Fibroblast of mammary gland (primary cell): ENCODE measurements around the gene DENND1B.

Source experiments
- DNase-seq: peaks from one replicate; pipeline ENCODE4 v3.0.0-alpha.2; 2010; ENCODE audit warnings: low read depth
- H3K4me3 ChIP-seq: 2 replicates; pipeline ENCODE4 v1.5.1; 2011; ENCODE audit warnings: low read depth, mild to moderate bottlenecking, low read length, moderate library complexity; ENCODE audit not compliant: control insufficient read depth
- TF ChIP-seq, protein P1 (sequence below): conservative IDR thresholded peaks from 2 replicates; pipeline ENCODE4 v1.5.1; 2011; ENCODE audit warnings: low read depth, low read length, inconsistent platforms; ENCODE audit not compliant: control insufficient read depth, insufficient read depth

DENND1B gene

GRCh38 chr1:197786280-197786679, 11.0 kb upstream of the DENND1B start:
- no peak for DNase-seq
- TF ChIP-seq, protein P1, sequence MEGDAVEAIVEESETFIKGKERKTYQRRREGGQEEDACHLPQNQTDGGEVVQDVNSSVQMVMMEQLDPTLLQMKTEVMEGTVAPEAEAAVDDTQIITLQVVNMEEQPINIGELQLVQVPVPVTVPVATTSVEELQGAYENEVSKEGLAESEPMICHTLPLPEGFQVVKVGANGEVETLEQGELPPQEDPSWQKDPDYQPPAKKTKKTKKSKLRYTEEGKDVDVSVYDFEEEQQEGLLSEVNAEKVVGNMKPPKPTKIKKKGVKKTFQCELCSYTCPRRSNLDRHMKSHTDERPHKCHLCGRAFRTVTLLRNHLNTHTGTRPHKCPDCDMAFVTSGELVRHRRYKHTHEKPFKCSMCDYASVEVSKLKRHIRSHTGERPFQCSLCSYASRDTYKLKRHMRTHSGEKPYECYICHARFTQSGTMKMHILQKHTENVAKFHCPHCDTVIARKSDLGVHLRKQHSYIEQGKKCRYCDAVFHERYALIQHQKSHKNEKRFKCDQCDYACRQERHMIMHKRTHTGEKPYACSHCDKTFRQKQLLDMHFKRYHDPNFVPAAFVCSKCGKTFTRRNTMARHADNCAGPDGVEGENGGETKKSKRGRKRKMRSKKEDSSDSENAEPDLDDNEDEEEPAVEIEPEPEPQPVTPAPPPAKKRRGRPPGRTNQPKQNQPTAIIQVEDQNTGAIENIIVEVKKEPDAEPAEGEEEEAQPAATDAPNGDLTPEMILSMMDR: no peak
- no peak overlapping the region for H3K4me3 ChIP-seq

GRCh38 chr1:197783510-197783948, 8.2 kb upstream of the DENND1B start:
- TF ChIP-seq, protein P1: no peak
- DNase-seq: peak; percentile 40
- H3K4me3 ChIP-seq: no peak overlapping the region

DNA sequence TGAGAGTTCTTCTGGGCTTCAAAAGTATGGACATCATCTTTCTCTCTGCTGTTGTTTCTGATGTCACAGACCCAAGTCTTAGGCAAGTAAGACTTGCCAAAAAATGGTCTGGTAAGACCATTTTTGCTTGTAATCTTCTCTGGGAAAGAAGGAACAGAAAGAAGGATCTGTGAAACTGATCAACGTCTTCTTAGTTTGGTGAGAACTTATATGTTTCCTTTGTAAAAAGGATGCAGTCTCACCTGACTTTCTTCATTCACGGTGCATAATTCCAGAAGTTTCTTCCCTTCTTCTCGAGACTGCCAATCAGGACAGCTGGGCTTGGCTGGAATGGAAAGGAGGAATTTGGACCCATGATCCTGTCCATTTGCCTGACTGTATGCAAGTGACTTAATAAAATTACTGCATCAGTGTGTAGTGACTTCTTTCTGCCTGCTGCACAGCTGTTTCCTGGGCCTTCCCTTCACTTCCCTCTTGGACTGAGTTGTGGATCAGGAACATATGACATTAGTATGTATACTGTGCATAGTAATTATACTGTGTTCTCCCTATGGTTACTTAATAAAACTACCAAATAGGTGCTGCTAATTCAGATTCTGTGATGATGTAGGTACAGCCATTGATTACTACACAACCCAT, 7.6 kb upstream of the DENND1B start:
- no peak for DNase-seq
- no peak overlapping the region for H3K4me3 ChIP-seq
- TF ChIP-seq, protein P1: no peak

DNA sequence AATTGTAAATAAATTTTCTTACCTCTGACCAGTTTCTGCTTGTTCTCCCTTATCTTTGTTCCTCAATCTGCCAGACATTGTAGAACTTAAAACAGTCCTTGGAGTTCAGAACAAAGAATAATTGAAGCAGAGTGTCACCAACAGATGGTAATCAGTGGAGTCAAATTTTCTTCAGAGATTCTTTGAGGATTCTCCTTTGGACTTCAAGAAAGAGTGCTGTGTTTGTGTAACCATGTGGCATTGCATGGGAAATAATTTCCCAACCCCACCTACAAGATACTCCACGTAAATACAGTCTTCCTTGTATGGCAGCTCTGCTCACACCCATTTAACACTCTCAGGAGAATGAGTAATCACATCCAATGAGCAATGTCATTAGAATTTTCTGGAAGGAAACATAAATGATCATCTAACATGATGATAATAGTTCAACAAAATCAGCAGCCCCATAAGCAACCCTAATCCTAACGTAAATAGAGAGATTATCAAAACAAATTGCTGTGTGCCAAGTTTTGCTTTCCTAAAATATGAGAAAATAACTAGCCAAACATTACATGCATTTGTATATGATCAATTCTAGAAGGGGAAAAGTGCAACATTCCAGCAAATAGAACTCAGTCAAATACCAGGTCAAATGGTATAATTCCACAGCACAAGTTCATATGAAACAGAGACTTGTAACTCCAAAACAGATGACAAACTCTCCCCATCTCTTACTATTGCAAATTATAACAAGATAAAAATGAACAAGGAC, 6.9 kb upstream of the DENND1B start:
- peak; percentile 48 for DNase-seq
- TF ChIP-seq, protein P1: no peak
- H3K4me3 ChIP-seq: no peak overlapping the region

GRCh38 chr1:197779921-197780320, 4.6 kb upstream of the DENND1B start:
- TF ChIP-seq, protein P1: no peak
- no peak for DNase-seq
- H3K4me3 ChIP-seq: no peak overlapping the region

- no peak for DNase-seq
- no peak overlapping the region for H3K4me3 ChIP-seq
- TF ChIP-seq, protein P1: no peak
Measured at GRCh38 chr1:197778366-197778945, 3.2 kb upstream of the DENND1B start.
